T-cell (primary cell): Measurements from ENCODE around the gene LOXHD1. TPM values are rescaled to one million over a fixed set of nuclear protein-coding genes. Genes with fewer than 3 reads are reported as not detected.

ENCODE experiments used
- ATAC-seq, 4 experiments: fragments of 200-7000 bp in 3 of 4; fragments of 150-1000 bp in 1 of 4; cut with Tn5 transposase; replicated peaks in 1 of 4; 1 replicate in 3 of 4; 2 replicates in 1 of 4; pipeline ENCODE4 v1.10.0; 2021; ENCODE audit warnings: moderate library complexity in 3 of 4, mild to moderate bottlenecking in 2 of 4, moderate number of reproducible peaks in 1 of 4
- CTCF ChIA-PET, 2 donors: fragments of 300-600 bp; sonication (Branson Sonifier 250); formaldehyde crosslinking; loops; one replicate each; lab custom pipeline; 2022; ENCODE audit warnings: antibody characterized with exemption in 2 of 2; lab: Charles Lee
- POLR2A ChIA-PET, 2 donors: fragments of 300-600 bp; sonication (Branson Sonifier 250); formaldehyde crosslinking; loops; one replicate each; lab custom pipeline; 2022; ENCODE audit warnings: antibody characterized with exemption in 2 of 2; lab: Charles Lee
- DNase-seq, 35 experiments: peaks; one replicate each; pipeline versions ENCODE4 v3.0.0 to v3.0.0-alpha.2; 2013 to 2023
- H3K27ac ChIP-seq: one replicate; pipeline ENCODE4 v1.5.1; 2013; ENCODE audit warnings: low read length
- H3K27me3 ChIP-seq, 2 experiments: replicated peaks in 1 of 2; 1 replicate in 1 of 2; 2 replicates in 1 of 2; pipeline versions ENCODE4 v1.6.1 to v1.7.0; 2013; ENCODE audit warnings: low read length in 1 of 2, mixed read lengths in 1 of 2; ENCODE audit not compliant: control insufficient read depth in 2 of 2, insufficient read depth in 2 of 2; ENCODE audit errors: extremely low read depth in 1 of 2
- H3K36me3 ChIP-seq, 2 donors: 1 replicate in 1 of 2; 2 replicates in 1 of 2; pipeline versions ENCODE4 v1.6.1 to v1.7.0; 2013; ENCODE audit warnings: low read length in 1 of 2; ENCODE audit not compliant: control insufficient read depth in 2 of 2, insufficient read depth in 1 of 2; ENCODE audit errors: extremely low read depth in 1 of 2
- H3K4me1 ChIP-seq, 2 experiments: 1 replicate in 1 of 2; 2 replicates in 1 of 2; pipeline versions ENCODE4 v1.6.1 to v1.7.0; 2013; ENCODE audit warnings: low read length in 2 of 2, mixed read lengths in 1 of 2; ENCODE audit not compliant: insufficient read depth in 2 of 2, control insufficient read depth in 1 of 2; ENCODE audit errors: extremely low read depth in 1 of 2
- H3K4me3 ChIP-seq, 2 donors: 1 replicate in 1 of 2; 2 replicates in 1 of 2; pipeline versions ENCODE4 v1.5.1 to v1.7.0; 2013; ENCODE audit warnings: mild to moderate bottlenecking in 2 of 2, low read length in 1 of 2, moderate library complexity in 1 of 2; ENCODE audit not compliant: control insufficient read depth in 1 of 2; ENCODE audit errors: extremely low read depth in 1 of 2
- H3K9me3 ChIP-seq: 2 replicates; pipeline ENCODE4 v1.7.0; 2013
- H3K27ac Mint-ChIP-seq, 2 donors: one replicate each; pipeline ENCODE4 v1.8.0; 2020 to 2021; ENCODE audit warnings: mild to moderate bottlenecking in 2 of 2, mixed read lengths in 2 of 2
- H3K27me3 Mint-ChIP-seq, 2 donors: one replicate each; pipeline ENCODE4 v1.8.0; 2021 to 2022; ENCODE audit warnings: mixed read lengths in 2 of 2
- H3K36me3 Mint-ChIP-seq: one replicate; pipeline ENCODE4 v1.8.0; 2021; ENCODE audit warnings: mixed read lengths
- H3K4me1 Mint-ChIP-seq, 3 donors: one replicate each; pipeline ENCODE4 v1.8.0; 2020 to 2022; ENCODE audit warnings: mixed read lengths in 3 of 3, mild to moderate bottlenecking in 1 of 3
- H3K4me3 Mint-ChIP-seq, 3 donors: one replicate each; pipeline ENCODE4 v1.8.0; 2020 to 2022; ENCODE audit warnings: mild to moderate bottlenecking in 3 of 3, mixed read lengths in 3 of 3, moderate library complexity in 3 of 3
- H3K9me3 Mint-ChIP-seq, 3 donors: one replicate each; pipeline ENCODE4 v1.8.0; 2020 to 2022; ENCODE audit warnings: mixed read lengths in 3 of 3
- WGBS: methylation state at CpG from one replicate; pipeline ENCODE4 v1.1.5; 2013; ENCODE audit warnings: missing lambda C conversion rate; ENCODE audit not compliant: insufficient coverage; 5-methylcytosine and 5-hydroxymethylcytosine counted together
- total RNA-seq, 35 experiments: library from RNA in 6 of 35; stranded (reverse) in 6 of 35; fragments of 120-200 nt in 1 of 35; gene quantifications; one replicate each; pipeline versions ENCODE4 v1.2.1 to v1.2.4 and lab custom pipeline; 2013 to 2026

The LOXHD1 gene
- total RNA-seq, 5 donors from 2014 or later (not counting 1 experiment from before 2014, with no cell fraction given): 0.07 to 0.21 (median 0.15) TPM; not detected in 1

- DNase-seq: no peak
- no peak overlapping the region for H3K27ac Mint-ChIP-seq
- WGBS: 90% methylated on average over 4 of the region's 4 CpGs
- Histone ChIP-seq H3K9me3 (no peaks in the 10 kb centered on the region), H3K27me3 (peaks cover 0 to 12% of the 10 kb centered on the region in 2 experiments), H3K4me3 (no peak overlapping the region), H3K4me1 (no peaks in the 10 kb centered on the region), H3K36me3 (no peaks in the 10 kb centered on the region), H3K27ac (no peak overlapping the region)
- ChIA-PET POLR2A (no interaction called here), CTCF (no interaction called here)
- H3K27me3 Mint-ChIP-seq: peaks cover 0 to 8% of the 10 kb centered on the region in 2 donors
- H3K4me3 Mint-ChIP-seq: no peak overlapping the region
- ATAC-seq: peak in 1 of 4 experiments; percentile 23
- H3K36me3 Mint-ChIP-seq: no peaks in the 10 kb centered on the region
- H3K4me1 Mint-ChIP-seq: peaks cover 2 to 13% (median 9%) of the 10 kb centered on the region in 3 donors
- H3K9me3 Mint-ChIP-seq: no peaks in the 10 kb centered on the region
Observed at GRCh38 chr18:46475390-46475752, 181.6 kb downstream of the LOXHD1 start.

- Histone ChIP-seq H3K4me3 (no peak overlapping the region), H3K4me1 (no peaks in the 10 kb centered on the region), H3K36me3 (no peaks in the 10 kb centered on the region), H3K27me3 (peaks cover 0 to 12% of the 10 kb centered on the region in 2 experiments), H3K27ac (no peak overlapping the region), H3K9me3 (no peaks in the 10 kb centered on the region)
- ATAC-seq (no peak), DNase-seq (no peak)
- no peaks in the 10 kb centered on the region for H3K9me3 Mint-ChIP-seq
- ChIA-PET POLR2A (no interaction called here), CTCF (no interaction called here)
- no peaks in the 10 kb centered on the region for H3K36me3 Mint-ChIP-seq
- H3K4me1 Mint-ChIP-seq: peaks cover 2 to 13% (median 9%) of the 10 kb centered on the region in 3 donors
- H3K27me3 Mint-ChIP-seq: peaks cover 0 to 9% of the 10 kb centered on the region in 2 donors
- no peak overlapping the region for H3K4me3 Mint-ChIP-seq
- WGBS: 73% methylated on average over 10 of the region's 14 CpGs
- H3K27ac Mint-ChIP-seq: no peak overlapping the region
Observed at GRCh38 chr18:46474487-46475389, 182.3 kb downstream of the LOXHD1 start.

DNA sequence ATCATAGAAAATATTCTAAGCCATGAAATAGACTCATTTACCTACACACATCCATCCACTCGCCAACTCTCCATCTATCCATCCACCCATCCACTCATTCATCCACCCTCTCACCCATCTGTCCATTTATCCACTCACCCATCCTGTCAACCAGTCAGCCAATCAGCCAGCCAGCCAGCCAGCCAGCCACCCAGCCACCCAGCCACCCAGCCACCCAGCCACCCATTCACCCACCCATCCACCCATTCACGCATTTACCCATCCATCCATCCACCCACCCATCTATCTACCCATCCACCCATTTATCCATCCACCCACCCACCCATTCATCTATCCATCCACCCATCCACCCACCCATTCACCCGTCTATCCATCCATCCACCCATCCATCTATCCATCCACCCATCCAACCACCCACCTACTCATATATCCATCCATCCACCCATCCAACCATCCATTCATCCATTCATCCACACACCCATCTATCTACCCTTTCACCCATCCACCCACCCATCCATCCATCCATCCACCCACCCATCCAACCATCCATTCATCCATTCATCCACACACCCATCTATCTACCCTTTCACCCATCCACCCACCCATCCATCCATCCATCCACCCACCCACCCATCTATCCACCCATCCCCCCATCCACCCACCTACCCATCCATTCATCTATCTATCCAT lies 185.1 kb downstream of the LOXHD1 start:
- H3K27ac Mint-ChIP-seq: no peak overlapping the region
- no peaks in the 10 kb centered on the region for H3K9me3 Mint-ChIP-seq
- POLR2A ChIA-PET: no interaction called here
- no peaks in the 10 kb centered on the region for H3K36me3 Mint-ChIP-seq
- peaks cover 2 to 13% (median 9%) of the 10 kb centered on the region in 3 donors for H3K4me1 Mint-ChIP-seq
- H3K36me3 ChIP-seq: no peaks in the 10 kb centered on the region
- H3K27me3 ChIP-seq: peaks cover 0 to 12% of the 10 kb centered on the region in 2 experiments
- H3K27me3 Mint-ChIP-seq: peaks cover 4 to 7% of the 10 kb centered on the region in 2 donors
- CTCF ChIA-PET: interaction anchor here in 1 of 2 donors (0.6 kb wide), 1 partner anchor 274 kb away, joined by 4 read pairs; no protein-coding TSS in a partner anchor
- no peak for ATAC-seq
- no peak overlapping the region for H3K4me3 ChIP-seq
- no peaks in the 10 kb centered on the region for H3K4me1 ChIP-seq
- no peak overlapping the region for H3K4me3 Mint-ChIP-seq
- WGBS: 82% methylated on average over 3 of the region's 3 CpGs
- no peak for DNase-seq
- H3K27ac ChIP-seq: no peak overlapping the region
- H3K9me3 ChIP-seq: no peaks in the 10 kb centered on the region

DNA sequence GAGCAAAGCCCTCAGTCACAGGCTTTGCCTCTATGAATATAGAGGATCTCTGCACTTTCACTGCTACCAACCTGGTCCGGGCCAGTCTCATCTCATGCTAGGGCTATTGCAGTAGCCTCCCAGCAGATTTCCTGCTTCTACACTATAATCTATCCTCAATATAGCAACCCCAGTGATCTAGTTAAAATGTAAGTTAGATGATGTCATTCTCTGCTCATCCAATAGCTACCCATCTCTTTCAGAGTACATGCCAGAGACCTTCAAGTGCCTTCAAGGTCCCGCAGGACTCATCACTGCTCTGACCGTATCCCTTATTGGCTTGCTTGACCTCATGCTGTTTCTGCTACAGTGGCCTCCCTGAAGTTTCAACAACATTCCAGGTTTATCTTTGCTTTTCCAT lies 186.3 kb downstream of the LOXHD1 start:
- Mint-ChIP-seq H3K4me1 (peaks cover 2 to 11% (median 9%) of the 10 kb centered on the region in 3 donors), H3K36me3 (no peaks in the 10 kb centered on the region), H3K4me3 (no peak overlapping the region), H3K27me3 (peaks cover 4 to 7% of the 10 kb centered on the region in 2 donors), H3K27ac (no peak overlapping the region), H3K9me3 (no peaks in the 10 kb centered on the region)
- no peaks in the 10 kb centered on the region for H3K9me3 ChIP-seq
- H3K4me3 ChIP-seq: no peak overlapping the region
- no peak for DNase-seq
- H3K27me3 ChIP-seq: peaks cover 0 to 21% of the 10 kb centered on the region in 2 experiments
- no peaks in the 10 kb centered on the region for H3K36me3 ChIP-seq
- no peak for ATAC-seq
- H3K27ac ChIP-seq: no peak overlapping the region
- WGBS: 100% methylated on average over 1 of the region's 3 CpGs
- H3K4me1 ChIP-seq: no peaks in the 10 kb centered on the region
- ChIA-PET CTCF (no interaction called here), POLR2A (no interaction called here)

GRCh38 chr18:46469186-46469915 lies 187.7 kb downstream of the LOXHD1 start:
- ATAC-seq: no peak
- ChIA-PET POLR2A (no interaction called here), CTCF (no interaction called here)
- Mint-ChIP-seq H3K4me3 (no peak overlapping the region), H3K27ac (no peak overlapping the region), H3K27me3 (peaks cover 6 to 13% of the 10 kb centered on the region in 2 donors), H3K4me1 (no peaks in the 10 kb centered on the region), H3K36me3 (no peaks in the 10 kb centered on the region), H3K9me3 (no peaks in the 10 kb centered on the region)
- no peaks in the 10 kb centered on the region for H3K36me3 ChIP-seq
- no peaks in the 10 kb centered on the region for H3K9me3 ChIP-seq
- no peak overlapping the region for H3K4me3 ChIP-seq
- H3K27ac ChIP-seq: no peak overlapping the region
- peaks cover 0 to 24% of the 10 kb centered on the region in 2 experiments for H3K27me3 ChIP-seq
- DNase-seq: no peak
- WGBS: 76% methylated on average over 2 of the region's 3 CpGs
- H3K4me1 ChIP-seq: no peaks in the 10 kb centered on the region
